GM19238 (cell line): ENCODE measurements around the gene TMEM141.
"Not testable (repeated sequence)": the region's sequence is repeated elsewhere in the genome, so short reads cannot be mapped to it uniquely, and the experiment has no call there.

Source experiments
- DNase-seq: peaks from one replicate; pipeline ENCODE4 v3.0.0; 2011; ENCODE audit warnings: low spot score; ENCODE audit not compliant: insufficient read length

TMEM141 gene

DNA sequence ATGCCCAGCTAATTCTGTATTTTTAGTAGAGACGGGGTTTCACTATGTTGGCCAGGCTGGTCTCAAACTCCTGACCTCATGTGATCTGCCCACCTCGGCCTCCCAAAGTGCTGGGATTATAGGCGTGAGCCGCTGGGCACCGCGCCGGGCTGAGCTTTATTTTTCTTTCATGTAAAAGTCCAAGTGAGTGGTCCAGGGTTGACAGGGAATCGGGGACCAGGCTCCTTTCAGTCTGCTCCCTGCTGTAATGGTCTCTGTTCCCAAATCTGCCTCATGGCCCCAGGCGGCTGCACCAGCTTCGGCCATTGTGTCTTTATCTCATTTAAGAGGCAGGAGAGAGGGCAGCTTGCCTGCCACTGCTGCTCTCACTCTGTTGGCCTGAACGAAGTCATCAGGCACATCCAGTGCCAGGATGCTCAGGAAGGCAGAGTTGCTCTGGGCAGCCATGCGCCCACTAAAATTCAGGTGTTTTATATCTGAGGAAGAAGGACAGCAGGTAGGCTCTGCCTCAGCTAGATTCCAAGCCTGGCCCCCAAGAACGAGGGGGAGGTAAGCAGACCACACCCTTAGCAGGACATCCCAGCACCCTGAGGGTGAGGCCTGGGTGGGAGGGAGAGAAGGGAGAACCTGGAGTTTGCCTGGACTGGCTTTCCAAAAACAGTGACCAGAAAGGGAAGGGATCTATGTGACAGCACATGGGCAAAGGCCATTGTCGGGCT, 3.3 kb downstream of the TMEM141 start:
- no peak for DNase-seq

DNA sequence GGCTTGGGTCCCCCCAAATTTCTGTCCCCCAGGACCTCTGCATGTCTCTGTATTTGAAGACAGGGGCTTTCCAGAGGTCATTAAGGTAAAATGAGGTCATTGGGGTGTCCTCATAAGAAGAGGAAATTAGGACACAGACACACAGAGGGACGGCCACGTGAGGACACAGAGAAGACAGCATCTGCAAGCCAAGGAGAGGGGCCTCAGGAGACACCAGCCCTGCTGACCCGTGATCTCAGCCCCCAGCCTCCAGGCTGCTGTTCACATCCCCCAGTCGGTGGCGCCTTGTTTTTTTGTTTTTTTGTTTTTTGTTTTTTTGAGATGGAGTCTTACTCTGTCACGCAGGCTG, 3.8 kb downstream of the TMEM141 start:
- no peak for DNase-seq

- no peak for DNase-seq
Measured at GRCh38 chr9:136796238-136796774, 5.2 kb downstream of the TMEM141 start, which contains the start of gene CCDC183. Gene CCDC183, plus strand, starts transcription at chr9:136796338. Its CDS starts 60 bp downstream, at chr9:136796398.

DNA sequence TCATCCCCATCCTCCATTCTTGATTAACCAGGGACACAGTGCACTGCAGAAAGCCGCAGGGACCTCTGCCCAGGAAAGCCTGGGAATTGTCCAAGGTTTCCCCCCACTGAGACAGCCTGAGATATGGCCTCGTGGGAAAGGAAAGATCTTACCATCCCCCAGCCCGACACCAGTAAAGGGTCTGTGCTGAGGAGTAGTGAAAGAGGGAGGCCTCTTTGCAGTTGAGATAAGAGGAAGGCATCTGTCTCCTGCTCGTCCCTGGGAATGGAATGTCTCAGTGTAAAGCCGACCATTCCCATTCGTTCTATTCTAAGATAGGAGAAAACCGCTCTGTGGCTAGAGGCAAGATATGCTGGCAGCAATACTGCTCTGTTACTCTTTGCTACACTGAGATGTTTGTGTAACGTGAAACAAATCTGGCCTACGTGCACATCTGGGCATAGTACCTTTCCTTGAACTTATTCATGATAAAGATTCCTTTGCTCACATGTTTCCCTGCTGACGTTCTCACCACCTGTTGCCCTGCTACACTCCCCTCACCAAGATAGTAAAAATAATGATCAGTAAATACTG, 5.7 kb downstream of the TMEM141 start:
- DNase-seq = not testable (repeated sequence)

DNA sequence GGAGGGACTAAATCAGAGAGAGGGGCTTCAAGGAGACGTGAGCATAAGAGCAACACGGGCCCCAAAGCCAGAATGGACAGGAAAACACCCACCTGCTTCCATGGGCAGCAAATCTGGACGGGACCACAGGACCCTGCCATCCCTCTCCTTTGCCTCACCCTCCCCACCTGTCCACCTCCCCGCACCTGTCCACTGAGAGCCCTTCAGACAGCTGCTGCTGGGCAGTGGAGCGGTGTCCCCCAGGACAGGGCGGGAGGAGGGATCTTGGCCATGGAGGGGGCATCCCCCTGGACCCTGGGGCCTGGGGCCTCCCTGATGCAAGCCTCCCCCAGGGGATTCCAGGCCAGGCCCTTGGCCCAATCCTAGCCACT, 7.5 kb downstream of the TMEM141 start:
- DNase-seq = no peak

DNA sequence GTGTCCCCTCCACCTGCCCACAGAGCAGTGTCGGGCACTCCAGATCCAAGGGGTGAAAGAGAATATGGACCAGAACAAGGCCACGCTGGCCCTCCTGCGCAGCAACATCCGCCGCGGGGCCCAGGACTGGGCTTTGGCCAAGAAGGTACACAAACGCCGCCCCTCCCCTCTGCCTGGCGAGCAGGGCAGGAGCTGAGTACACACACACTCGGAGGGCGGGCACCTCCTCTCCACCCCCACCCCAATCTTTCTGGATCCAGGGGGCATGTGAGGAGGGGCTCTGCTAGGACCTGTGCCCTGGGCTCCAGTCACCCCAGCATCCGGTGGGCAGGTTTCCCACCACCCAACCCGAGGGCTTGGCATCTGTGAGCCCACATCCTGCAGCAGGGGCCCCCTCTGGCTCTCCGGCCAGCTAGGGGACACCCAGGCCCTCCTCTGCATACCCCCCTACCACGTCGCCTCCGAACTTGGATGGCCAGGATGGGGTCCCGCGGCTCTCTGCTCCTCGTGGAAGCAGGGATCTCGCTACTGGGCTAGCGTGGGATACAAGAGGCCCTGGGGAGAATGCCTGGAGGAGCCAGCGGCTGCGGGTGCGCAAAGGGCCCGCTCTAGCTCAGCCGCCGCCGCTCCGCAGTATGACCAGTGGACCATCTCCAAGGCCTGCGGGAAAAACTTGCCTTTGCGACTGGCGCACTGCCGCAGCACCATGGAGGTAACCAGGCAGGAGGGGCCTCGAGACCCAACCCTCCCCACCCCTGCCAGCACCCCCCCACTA, 8.1 kb downstream of the TMEM141 start:
- DNase-seq = no peak

- peak; percentile 81 for DNase-seq
Measured at GRCh38 chr9:136799854-136800657, 8.9 kb downstream of the TMEM141 start.

DNA sequence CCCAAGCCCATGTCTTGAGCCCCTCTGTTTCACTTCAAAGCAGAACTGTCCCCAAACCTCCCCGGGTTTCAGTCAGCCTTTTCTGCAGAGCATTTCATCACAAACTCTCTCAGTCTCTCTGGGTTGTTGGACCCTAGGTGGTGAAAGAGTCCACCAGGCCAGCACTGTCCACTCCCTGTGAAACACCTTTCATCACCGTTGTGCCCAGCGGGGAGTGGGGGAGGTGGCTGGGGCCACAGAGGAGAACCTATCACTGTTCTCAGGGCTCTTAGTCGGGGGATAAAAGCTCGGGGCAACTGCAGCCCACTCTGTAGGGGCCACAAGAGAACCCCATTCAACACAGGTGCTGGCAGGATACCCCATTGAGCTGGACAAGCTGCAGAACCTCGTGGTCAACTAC, 11.2 kb downstream of the TMEM141 start:
- DNase-seq = no peak

DNA sequence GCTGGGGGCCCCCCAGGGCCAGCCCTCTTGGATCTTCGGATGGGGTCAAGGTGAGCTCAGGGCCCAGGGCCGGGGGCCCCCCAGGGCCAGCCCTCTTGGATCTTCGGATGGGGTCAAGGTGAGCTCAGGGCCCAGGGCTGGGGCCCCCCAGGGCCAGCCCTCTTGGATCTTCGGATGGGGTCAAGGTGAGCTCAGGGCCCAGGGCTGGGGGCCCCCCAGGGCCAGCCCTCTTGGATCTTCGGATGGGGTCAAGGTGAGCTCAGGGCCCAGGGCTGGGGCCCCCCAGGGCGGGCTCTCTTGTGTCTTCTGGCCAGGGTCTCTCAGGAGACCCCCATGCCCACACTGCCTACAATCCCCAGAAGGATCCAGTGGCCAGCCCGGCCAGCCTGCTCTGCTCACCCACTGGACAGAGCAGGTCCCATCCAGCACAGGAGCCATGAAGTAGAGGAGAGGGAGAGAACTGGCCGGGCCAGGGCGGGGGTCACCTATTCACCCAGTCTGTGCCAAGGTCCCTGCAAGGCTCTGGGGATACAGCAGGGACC, 11.9 kb downstream of the TMEM141 start:
- DNase-seq = not testable (repeated sequence)

GRCh38 chr9:136803551-136804508, 12.7 kb downstream of the TMEM141 start:
- no peak for DNase-seq

DNA sequence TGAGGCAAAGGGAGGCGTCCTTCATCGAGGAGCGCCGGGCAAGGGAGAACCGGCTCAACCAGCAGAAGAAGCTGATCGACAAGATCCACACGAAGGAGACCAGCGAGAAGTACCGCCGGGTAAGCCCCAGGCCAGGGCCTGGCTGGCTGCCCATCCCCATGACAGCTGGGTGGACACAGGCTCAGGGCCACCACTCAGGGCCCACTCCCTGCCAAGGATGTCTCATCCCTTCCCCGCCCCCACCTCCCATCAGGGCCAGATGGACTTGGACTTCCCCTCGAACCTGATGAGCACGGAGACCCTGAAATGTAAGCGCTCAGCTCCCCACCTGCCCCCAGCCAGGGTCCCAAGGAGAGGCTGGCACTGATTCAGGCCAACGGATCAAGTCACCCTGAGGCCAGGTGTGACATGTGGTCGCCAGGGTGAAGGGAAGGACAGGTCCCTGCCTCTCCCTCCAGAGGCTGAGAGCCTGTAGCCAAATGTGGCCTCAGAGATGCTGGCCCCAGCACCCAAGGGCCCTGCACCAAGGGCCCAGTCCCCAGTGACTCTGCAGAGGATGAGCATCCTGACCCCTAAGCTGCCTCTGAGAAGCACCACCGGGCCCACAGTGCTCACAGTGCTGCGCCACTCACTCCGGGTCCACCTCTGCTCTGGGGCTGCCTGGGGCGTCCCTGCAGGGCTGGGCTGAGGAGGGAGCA, 13.5 kb downstream of the TMEM141 start:
- DNase-seq = no peak

DNA sequence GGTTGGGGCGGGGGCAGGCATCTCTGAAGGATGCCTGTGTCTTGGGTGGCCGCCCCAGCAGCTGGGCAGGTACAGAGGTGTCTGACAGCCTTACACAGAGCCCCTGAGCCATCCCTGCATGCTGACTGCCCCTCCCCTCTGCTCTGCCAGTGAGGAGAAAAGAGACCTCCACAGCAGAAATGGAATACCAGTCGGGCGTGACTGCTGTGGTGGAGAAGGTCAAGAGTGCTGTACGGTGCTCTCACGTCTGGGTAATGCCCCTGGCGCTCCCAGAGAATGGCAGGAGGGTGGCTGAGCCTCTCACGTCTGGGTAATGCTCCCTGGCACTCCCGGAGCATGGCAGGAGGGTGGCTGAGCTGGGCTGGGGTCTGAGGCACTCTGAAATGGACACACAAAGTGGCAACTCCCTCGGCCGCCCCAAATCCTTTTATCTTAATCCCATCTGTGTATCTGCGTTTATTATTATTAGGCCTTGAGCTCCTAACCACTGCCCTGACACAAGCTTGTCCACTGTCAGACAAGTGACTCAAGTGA, 14.1 kb downstream of the TMEM141 start:
- DNase-seq = no peak

DNA sequence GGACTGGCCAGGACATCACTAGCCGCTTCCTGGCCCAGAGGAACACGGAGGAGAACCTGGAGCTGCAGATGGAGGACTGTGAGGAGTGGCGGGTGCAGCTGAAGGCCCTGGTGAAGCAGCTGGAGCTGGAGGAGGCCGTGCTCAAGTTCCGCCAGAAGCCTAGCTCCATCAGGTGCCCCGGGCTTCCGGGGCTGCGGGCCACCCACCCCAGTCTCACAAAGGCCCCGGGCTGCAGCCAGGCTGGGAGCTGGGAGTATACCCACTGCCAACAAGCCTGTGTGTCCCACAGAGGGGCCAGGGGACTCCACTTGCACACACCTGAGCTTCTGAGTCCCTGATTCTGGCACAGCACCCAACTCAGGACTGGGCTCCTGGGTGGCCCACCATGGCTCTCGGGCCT, 14.9 kb downstream of the TMEM141 start:
- DNase-seq = no peak

- DNase-seq = no peak
Measured at GRCh38 chr9:136806631-136807201, 15.6 kb downstream of the TMEM141 start.

- peak; percentile 99 for DNase-seq
Measured at GRCh38 chr9:136807281-136808074, 16.3 kb downstream of the TMEM141 start, which contains the start of gene RABL6. Gene RABL6, plus strand, starts transcription at chr9:136807948. Its CDS starts 249 bp downstream, at chr9:136808197.

DNA sequence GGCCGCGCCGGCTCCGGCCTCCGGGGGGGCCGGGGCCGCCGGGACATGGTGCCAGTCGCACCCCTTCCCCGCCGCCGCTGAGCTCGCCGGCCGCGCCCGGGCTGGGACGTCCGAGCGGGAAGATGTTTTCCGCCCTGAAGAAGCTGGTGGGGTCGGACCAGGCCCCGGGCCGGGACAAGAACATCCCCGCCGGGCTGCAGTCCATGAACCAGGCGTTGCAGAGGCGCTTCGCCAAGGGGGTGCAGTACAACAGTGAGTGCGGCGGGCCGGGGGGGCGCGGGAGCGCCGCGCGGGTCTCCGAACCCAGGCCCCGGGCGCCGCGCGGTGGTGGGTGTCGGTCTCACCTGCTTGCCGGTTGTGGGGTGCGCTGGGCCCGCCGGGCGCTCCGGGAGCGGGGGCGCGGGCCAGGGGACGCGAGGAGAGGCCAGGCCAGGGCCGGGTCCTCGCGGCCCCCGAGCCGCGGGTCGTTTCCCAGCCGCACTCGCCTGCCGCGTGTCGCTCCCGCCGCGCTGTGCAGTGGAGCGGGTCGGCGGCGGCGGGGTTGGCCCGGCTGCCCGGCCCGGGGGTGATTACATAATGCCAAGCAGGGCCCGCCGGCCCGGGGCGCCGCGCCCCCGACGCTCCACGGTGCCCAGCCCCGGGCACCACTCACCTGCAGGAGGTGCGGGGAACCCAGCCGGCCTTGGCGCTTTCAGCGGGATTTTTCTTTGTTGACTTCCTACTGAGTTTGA, 17.1 kb downstream of the TMEM141 start:
- peak; percentile 67 for DNase-seq

- DNase-seq = no peak
Measured at GRCh38 chr9:136808806-136809158, 17.6 kb downstream of the TMEM141 start.
